Cortex of kidney (tissue), 1 donor: Measurements from ENCODE around the gene UBXN1.

ENCODE experiments used
- DNase-seq: peaks from one replicate; lab custom pipeline; 2025; lab: John Stamatoyannopoulos, UW

UBXN1 gene

GRCh38 chr11:62678770-62679696 lies at the start of gene UBXN1:
Gene UBXN1, minus strand, starts transcription at chr11:62679073. Its CDS starts 150 bp downstream, at chr11:62678923.
- no peak for DNase-seq

- DNase-seq, result no peak
Measured at GRCh38 chr11:62728171-62728988, 49.5 kb upstream of the UBXN1 start, which contains the start of gene TTC9C. Gene TTC9C, plus strand, starts transcription at chr11:62728486. Its CDS starts 363 bp downstream, at chr11:62728849.

GRCh38 chr11:62727872-62728170 lies 48.9 kb upstream of the UBXN1 start:
- no peak for DNase-seq

- peak; percentile 96 for DNase-seq
Measured at GRCh38 chr11:62727165-62727871, 48.4 kb upstream of the UBXN1 start, which contains the start of gene HNRNPUL2. Gene HNRNPUL2, minus strand, starts transcription at chr11:62727457. Its CDS starts 301 bp downstream, at chr11:62727156.

DNA sequence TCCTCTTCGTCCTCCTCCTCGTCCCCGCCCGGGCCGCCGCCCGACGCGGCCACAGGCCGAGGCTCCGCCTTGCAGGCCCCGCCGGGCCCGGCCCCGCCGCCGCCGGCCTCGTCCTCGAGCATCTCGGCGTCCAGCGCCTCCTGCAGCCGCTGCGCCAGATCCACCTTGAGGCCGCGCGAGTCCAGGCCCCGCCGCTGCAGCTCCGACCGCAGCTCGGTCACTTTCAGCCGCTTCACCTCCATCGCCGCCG lies 48.0 kb upstream of the UBXN1 start:
- no peak for DNase-seq

- DNase-seq, result no peak
Measured at GRCh38 chr11:62726156-62726914, 47.5 kb upstream of the UBXN1 start.

DNA sequence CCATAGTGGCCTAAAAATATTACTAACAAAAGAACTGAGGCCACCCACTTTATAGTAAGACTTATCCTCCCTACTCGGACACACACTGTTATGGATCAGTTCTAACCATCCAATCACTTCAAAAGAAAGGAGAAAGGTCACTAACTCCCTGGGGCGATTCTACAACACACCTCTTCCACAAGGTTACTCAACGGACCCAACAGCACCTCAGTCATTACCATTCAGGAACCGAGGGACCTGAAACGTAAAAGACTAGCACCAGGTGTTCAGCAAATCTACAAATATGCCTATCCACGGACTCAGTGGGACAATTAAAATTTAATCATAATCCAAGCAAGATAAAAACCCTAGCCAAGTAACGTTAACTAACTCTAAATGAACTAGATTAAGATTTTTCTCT lies 46.8 kb upstream of the UBXN1 start:
- DNase-seq, result no peak

GRCh38 chr11:62724171-62724570 lies 45.3 kb upstream of the UBXN1 start:
- no peak for DNase-seq

- no peak for DNase-seq
Measured at GRCh38 chr11:62721994-62722393, 43.1 kb upstream of the UBXN1 start.

DNA sequence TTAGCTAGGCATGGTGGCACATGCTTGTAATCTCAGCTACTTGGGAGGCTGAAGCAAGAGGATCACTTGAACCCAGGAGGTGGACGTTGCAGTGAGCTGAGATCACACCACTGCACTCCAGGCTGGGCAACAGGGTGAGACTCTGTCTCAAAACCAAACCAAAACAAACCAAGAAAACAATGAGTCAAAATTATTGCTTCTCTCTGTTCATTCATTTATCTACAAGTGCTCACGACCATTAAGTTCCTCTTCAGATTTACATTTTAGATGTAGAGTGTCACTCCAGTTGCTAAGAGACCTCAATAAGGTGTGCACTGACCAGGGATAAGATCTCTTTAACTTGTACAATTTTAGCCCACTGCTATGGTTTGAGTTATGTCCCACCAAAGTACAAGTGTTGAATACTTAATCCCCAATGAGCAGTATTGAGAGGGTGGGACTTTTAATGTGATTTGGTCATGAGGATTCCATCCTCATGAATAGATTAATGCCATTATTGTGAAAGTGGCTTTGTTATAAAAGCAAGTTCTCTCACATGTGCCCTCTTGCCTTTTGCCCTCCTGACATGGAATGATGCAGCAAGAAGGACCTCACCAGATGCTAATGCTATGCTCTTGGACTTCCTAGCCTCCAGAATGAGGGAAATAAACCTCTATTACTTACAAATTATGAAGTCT lies 40.6 kb upstream of the UBXN1 start:
- no peak for DNase-seq

DNA sequence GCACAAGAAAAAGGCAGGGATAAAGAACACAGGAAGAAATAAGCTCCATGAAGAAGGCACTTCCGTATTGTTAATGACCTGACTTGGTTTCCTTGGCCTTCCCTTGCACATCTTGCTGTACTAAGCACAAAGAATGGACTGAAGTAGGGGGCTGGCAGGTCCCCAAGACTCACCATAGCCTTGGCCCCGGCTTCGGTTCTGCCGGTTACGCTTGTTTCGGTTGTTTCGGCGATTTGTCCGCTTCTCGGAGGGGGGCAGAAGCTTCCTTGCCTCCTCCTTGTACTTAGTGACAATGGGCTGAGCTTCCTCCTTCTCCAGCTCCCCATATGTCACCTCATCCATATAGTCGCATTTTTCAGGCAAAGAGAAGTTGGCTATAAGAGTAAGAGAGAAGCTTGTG lies 37.9 kb upstream of the UBXN1 start:
- no peak for DNase-seq

GRCh38 chr11:62716206-62716605 lies 37.3 kb upstream of the UBXN1 start:
- DNase-seq, result no peak

DNA sequence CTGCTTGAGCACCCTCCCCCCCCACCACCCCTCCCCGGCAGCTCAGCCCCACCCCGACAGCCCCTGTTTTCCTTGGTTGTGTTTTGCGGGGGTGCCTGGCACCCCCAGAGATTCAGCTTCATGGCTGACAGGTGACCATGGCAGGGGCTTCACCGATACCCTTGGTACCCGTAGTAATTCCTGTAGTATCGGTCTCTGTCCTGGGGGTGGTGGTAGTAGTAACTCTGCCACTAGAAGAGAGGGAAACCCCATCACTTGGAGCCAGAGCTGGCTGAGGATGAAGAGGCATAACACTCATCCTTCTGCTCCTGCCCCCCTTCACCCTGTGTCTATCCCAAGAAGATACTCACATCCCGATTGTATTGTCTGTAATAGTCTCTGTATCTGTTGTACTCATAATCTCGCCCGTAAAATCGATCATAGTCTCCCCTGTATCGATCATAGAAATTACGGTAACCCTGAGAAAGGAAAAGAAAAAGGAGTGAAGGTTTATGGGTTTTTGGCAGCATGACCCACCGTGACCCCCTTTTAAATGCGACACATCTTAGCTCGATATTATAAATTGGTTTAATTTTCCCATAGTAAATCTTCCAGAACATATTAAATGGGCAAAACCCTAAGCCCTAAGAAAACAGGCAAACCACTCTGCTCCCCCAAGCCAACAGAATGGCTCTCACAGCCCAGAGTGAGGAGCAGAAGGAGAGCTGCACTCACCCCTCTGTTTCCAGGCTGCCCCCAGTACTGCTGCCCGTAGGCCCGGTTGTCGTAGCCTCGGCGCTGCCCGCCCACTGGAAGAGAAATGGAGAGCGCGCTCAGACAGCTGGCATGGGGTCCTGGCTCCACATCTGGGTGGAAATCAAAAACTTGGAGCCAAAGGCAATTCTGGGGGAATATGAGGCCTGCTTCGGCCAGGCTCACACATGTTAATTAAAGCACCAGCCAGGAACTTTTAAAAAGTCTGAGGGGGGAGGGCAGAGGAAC lies 36.6 kb upstream of the UBXN1 start:
- no peak for DNase-seq

DNA sequence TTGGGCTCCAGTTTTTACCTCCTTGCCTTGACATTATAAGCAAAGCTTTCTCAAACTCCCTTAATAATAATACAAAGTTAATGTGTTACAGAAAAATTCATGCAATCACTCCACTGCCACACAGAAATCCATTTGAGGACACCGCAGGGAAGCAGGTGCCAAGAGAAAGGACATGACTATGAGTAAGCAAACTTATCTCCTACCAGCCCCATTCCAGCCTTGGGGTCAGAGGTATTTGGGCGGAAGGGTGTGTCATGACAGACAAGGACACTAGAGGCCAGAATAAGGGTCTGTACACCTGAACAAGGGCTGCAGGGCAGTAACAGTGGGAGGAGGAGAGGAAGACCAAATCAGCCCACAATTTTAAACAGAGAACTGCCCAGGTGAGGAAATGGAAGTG lies 34.5 kb upstream of the UBXN1 start:
- no peak for DNase-seq

GRCh38 chr11:62712861-62713260 lies 34.0 kb upstream of the UBXN1 start:
- no peak for DNase-seq

GRCh38 chr11:62712276-62712812 lies 33.5 kb upstream of the UBXN1 start:
- no peak for DNase-seq

DNA sequence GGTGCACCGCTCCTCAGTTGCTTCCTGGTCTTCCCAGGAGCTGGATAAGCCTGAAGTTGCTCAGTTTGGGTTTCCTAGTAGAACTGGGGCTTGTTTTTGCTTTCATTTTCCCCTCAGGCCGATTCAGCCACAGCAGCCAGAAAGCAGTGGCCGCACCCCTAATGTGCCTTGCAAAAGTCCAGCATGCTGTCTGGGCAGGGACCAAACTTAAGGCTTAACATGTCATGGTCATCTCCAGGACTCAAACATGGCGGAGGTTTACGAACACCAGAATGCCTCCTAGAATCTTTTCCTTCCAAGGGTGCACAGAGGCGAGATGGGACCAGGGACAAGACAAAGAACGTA lies 31.1 kb upstream of the UBXN1 start:
- no peak for DNase-seq

DNA sequence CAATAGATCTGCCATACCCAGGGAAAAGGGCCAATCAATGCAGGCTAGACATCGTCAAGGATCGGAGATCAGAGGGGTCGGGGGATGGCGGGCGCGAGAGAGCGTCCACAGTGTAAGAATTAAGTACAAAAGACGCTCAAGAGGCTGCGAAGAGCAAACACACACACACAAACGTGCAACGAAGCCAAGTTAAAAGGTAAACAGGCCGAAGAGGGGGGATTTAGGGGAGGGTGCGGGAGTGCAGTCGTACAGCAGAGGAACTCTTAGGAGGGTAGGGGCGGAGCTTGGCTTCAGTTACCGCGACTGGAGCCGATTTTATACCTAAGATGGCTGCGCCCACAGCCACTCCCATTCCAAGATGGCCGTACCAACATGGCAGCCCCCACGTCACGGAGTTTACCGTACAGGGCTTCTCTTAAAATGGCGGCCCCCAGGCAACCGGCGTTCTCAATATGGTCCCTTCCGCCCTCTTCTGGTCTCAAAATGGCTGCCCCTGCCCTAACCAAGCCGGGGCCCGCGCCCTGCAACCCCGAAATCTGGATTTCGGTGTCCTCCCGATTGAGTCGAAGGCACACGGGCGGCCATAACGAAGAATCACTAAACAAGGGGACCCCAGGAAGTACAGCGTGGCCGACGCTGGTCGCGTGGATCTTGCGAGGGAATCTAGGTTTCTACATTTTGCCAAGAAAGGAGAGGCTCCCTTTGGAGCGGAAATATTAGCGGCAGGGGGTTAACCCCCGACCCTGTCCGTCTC lies 30.6 kb upstream of the UBXN1 start:
- no peak for DNase-seq

- DNase-seq, result no peak
Measured at GRCh38 chr11:62708793-62709192, 29.9 kb upstream of the UBXN1 start.
